Stimulated activated CD8-positive, alpha-beta memory T cell treated with anti-CD3 and anti-CD28 coated beads, Interleukin-4, amount 100 ng/mL, for 24 hours (primary cell): Measurements from ENCODE around the gene FGR.
A peak's percentile ranks its signal among the peaks of the same experiment; 100 is the strongest.

Source experiments
- DNase-seq: peaks from one replicate; pipeline ENCODE4 v3.0.0-alpha.2; 2020; ENCODE audit warnings: low read depth

Gene FGR

DNA sequence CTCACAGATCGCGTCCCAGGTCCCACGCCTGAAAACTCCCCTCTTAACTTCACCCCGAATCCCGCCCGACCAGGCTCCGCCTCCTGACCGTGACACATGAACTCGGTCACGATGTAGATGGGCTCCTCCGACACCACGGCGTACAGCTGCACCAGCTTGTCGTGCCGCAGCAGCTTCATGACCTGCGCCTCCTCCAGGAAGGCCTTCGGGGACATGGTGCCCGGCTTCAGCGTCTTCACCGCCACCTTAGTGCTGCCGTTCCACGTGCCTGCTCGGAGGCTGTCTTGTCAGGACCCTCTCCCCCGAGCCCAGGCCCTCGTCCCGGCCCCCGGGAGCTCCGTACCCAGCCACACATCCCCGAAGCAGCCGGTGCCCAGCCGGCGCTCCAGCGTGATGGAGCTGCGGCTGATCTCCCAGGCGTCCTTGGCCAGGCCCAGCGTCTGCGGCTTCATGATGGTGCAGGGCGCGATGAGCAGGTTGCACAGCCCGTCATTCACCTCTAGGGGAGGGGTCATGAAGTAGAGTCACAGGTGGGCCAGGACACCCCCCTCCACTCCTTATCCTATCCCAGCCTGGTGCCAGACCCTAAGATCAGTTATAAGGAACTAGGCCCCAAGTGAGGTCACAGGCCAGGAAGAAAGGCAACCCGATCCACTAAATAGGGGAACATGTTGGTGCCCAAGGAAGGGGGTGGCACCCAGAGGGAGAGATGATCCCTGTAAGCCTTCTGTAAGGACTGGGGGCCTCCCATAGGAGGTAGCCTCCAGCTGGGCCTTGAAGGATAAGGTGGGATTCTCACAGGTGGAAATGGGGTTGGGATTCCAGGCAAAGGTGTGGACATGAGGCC is 19.4 kb downstream of the FGR start:
- DNase-seq, result no peak

DNA sequence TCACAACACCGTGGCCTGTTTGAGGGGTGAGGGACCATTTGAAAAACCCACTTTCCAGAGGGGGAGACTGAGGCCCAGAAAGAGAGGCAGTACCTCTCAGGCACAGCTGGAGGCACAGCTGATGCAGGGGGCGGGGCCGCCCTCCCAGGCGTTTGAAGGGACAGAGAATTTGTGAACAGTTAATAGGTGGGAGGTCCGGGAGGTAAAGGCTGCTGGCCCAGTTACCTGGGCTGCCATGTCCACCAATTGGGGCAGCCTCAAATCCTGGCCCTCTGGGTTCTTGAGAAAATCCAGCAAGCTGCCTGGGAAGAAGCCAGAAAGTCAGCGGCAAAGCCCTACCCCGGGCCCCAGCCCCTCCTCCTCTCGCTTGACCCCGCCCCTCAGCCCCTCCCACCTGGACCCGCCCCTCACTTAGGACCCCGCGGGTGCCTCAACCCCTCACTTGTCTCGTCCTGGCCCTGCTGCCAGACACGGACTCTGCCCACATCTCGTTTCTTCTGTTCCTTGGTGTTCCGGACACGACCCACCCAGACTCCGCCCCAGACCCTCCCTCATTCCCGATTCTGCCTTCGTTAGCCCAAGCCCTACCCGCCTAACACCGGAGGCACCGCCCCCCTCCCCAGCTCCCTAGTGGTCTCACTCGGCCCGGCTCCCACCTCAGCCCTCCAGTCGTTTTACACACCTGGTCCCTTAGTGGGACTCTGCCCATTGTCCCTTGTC is 20.2 kb downstream of the FGR start:
- DNase-seq, result no peak

- no peak for DNase-seq
These were observed 20.9 kb downstream of the FGR start for GRCh38 chr1:27614043-27614624.

- no peak for DNase-seq
These were observed 22.3 kb downstream of the FGR start for GRCh38 chr1:27612718-27613117.

DNA sequence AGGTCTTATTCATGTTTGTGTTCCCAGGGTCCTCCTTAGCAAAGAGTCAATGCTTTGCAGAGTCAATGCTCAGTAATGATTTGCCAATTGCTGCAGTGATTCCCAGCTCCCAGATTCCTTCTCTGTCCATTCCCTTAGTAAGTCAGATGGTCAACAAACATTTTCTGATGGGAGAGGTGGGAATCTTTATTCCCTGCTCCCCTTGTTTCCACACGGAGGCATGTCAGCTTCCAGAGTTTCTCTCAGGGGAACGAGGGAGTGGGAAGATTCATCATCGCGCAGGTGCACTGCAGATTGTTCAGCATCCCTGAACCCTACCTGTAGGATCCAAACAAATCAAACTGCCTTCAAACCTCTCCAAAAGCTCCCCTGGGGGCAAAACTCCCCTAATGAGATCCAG is 23.5 kb downstream of the FGR start:
- no peak for DNase-seq

DNA sequence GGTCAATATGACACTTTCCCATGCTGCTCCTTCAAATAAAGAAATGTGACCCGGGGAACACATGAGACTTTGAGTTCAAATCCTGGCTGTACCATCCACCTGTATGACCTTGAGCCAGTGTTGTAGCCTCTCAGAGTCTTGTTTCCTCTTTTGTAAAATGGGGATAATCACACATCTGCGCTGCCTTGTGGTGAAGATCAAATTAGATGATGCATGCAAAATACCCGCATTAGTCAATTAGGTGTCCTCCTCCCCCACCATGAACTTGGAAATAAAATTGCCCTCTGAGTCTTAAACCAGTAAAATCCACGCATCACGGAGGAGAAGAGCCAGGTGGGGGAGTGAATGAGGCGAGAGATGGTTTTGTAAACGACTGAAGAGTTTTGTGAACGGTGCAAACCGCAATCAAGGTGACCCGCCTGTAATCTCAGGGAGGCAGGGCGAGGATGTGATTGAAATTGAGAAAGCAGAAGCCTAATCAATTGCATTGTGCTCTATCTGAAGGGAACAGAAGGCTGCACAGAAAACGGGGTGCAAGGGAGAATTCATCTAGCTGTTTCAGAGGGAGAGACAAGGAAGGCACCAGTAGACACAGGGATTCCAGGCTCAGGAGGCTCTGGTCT is 25.3 kb downstream of the FGR start:
- DNase-seq, result no peak

- DNase-seq, result no peak
These were observed 25.8 kb downstream of the FGR start for GRCh38 chr1:27609210-27609555.

DNA sequence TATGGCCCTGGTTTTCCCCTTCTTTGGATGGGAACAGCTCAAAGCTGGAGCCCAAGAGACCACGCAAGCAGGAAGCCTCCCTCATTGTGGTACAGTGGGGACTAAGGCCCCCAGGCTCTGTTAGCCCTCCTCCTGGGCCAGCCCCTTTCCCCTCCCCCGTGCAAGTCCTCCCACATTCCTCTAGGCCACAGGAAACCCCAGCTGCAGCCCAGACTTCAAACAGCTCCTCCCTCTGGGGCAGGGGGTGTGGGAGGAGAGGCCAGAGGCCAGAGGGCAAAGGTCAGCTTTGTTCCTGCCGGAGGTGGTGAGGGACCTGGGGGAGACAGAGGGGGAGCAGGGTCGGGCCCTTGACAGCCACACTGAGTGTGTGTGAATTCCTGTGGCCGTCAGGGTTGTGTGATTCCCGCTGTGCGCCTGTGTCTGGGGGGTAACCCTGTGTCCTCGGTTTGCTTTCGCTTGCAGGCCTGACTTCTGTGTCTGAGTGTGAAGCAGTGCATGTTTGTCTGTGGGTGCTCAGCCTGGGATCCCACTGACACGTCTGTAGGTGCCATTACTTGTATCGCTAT is 27.7 kb downstream of the FGR start:
- no peak for DNase-seq

GRCh38 chr1:27606708-27607238 is 28.2 kb downstream of the FGR start:
- DNase-seq, result no peak

DNA sequence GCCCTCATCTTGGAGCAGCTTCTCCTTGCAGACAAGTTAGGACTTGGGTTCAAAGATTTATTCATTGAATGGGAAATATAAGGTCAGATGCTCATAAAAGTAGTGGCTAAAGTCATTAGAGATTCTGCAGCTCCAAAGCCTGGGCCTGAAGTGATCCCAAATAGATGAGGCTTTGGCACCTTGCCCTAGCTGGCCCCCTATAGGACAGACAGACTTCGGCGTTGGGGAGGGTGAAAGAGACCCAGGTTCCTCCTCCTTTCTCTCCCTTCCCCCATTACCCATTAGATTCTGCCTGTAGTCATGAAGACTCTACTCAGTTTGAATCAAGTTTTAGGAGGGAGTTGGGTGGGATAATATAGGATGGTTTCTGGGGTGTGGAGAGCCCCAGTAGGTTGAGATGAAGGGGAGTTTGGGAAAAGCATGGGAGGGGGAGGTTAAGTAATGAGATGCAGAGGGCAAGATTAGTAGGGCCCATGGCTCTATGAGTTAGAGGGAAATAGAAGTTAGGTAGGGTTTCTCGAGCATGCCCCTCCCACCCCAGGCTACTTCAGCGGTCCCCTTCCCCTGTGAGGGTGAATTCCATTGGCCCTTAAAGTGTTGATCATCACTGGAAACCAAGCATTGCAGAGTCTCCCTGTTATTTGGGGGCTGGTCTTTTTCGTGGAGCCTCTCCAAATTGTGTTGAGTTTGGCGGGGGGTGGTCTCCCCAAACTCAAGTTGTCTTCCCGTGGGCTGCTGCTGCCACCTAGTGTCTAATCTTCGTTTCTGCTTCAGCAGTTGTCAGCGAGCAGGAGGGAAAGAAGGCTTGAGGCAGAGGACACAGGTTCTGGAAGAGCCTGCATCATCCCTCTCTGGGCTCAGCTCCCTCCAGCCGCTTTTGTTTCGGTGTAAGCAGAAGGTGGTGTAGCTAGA is 28.9 kb downstream of the FGR start:
- no peak for DNase-seq

DNA sequence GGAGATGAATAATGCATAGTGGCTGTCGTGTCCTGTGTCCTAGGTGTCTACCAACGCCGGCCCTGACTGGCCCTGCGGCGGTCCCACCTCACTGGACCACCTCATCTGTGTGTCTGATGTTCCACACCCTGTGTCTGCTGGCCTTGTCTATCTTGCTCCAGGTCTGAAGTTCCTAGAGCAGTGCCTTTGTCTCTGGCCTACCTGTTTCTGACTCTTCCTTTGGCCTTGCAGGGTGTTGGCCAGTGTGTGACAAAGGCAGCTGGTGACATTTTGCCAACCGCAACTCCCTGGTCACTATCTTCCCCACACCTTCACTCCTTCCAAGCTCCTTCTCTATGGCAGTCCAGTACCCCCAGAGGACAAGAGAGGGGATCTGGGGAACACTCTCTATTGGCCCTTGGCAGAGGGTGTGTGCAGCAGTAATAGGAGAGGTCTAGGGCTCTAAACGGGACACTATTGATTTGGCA is 29.7 kb downstream of the FGR start:
- DNase-seq, result no peak

DNA sequence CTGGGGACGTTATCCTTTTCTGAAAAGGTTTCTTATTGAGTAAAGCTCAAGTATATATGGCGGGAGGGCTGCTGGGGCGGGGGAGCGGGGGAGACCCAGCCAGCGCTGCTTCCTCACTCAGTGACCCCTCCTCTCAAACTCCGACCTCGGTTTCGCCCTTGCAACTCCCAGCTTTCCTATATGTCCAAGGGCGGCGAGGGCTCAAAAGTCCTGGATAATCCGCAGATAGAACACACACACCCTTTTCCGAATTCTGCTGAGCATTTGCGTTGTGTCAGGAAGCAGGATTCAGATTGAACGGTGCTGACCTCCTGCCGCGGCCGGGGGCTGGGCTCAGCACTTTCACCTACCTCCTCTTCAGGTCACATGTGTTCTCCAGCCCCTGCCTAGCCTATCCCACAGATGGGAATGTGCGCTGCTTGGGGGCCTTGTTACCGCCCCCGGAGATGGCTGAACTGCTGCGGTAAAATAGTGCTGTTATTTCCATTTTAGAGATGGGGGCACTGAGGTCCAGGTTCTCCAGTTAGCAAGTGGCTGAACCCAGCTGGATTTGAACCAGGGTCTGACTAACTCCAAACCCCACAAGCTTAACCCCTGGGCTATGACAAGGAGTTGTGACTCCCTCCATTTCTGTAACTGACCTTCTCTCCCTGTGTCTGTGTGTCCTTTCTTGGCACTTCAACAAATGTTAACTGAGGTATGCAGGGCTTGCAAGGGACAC is 30.2 kb downstream of the FGR start:
- DNase-seq, result no peak

DNA sequence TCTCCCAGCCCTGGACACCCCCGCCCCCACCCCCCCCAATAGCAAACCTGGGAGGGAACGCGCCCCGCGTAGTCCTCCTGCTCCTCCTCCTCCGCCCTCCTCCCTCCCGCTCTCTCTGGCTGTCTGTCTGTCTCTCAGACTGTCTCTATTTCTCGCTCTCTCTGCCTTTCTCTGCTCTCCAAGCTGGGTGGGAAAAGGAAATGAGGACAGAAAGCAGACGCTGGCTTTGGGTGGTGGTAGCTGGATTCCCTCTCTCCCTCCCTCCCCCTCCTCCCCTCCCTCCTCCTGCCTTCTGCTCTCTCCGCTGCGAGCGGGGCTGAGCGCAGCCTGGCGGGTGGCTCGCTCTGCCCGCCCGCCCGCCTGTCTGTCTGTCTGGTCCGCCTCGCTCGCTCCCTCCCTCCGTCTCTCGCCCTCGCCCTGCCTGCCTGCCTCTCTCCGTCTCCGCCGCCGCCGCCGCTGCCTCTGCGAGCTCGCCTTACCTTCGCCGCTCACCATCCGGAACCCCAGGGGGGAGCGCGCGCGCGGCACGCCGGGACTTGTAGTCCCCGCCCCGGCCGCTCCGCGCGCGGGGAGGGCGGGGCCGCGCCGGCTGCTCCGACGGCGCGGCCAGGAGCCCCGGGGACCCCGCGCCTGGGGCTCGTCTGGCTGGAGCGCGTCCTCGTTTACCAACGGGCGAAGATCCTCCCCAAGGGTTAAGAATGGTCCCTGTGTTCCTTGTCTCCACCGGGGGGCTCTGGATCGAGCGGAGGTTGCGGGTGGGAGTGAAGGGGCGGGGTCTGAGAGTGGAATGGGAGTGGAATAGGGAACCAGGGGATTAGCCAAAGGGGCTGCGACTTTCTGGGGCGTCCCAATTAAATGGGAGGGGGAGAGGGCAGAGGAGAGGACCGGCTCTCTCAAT is 31.1 kb downstream of the FGR start, which contains the start of gene AHDC1:
Gene AHDC1 (minus strand): TSS at position 464 of the 898 bp plus-strand sequence. CDS start 52,029 bp downstream, outside the sequence.
- peak; percentile 85 for DNase-seq

DNA sequence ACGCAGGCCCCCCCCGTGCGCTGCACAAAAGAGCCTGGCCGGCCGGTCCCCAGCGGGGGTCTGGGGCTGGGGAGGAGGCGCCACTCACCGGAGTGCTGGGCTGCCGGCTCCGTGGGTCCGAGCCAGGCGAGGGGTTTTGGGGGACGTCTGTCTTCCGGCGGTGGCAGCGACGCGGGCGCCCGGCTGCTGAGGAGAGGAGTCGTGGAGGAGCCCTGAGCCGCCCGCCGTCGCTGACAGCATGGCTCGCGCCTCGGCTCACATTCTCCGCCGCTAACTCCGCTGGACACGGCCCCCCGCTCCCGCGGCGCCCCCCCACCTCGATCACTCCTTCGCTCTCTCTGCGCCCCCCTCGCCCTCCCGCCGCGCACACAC is 31.7 kb downstream of the FGR start:
- no peak for DNase-seq

DNA sequence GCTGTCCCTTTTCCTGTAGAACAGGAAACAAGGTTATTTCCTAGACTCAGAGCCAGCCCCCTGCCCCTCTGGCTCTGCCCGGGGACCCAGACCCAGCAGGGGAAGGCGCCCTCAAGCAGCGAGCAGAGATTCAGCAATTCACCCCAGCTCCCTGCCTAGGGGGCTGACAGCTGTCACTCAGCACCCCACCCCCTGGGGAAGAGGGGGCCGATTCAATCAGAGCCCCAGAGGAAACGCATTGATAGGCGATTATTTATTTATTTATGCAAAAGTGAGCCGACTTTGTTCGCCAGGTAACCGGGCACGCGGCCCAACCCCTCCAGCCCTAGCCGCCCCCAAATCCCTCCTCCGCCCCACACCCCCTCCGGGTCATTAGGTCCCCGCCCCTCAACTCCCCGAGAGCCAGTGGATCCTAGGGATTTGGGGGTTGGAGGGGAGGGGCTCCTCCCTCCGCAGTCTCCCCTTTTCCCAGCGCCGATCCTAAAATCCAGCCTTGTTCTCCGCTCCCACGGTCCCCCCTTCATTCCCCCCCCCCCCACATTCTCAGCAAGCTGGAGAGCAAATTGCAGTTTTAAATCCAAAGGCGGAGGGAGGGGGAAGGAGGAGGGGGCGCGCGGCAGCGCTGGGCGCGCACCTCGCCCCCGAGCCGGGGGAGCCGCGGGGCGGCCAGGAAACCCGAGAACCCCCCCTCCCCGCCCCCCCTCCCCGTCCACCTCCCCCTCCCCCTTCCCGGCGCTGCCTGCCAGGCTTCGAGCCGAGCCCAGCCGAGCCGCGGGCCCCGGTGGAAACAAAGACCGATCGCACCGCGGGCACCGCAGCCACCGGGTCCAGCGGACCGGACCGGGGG is 32.3 kb downstream of the FGR start:
- no peak for DNase-seq

DNA sequence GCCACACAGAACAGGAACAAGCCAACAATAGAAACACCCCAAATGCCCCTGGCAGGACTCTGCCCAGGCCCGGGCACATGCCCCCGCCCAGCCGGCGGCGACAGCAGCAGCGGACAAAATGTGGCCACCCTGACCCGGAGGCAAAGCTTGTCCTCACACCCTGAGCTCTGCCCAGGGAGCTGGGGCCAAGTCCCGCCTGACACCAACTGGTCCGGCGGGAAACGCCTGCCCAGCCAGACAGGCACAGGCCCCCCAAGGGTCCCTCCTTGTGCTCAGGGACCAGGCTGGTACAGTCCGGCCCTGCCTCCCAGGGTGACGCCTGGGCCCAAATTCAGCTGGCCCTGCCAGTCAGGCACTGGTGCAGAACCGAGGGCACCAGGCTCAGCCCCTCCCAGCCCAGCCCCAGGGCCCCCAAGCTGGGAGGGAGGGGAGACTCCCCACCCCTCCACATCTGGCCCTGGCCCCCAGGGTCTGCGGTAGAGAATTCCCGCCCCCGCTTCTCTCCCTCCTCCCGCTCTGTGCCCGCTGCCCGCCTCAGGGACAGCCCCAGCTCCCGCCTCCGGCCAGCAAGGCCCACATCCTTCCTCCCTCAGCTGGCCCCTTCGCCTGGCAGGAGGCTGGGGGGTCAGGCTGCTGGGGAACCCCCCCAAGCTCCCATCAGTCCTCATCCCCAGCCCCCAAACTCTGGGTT is 33.1 kb downstream of the FGR start:
- DNase-seq, result no peak

DNA sequence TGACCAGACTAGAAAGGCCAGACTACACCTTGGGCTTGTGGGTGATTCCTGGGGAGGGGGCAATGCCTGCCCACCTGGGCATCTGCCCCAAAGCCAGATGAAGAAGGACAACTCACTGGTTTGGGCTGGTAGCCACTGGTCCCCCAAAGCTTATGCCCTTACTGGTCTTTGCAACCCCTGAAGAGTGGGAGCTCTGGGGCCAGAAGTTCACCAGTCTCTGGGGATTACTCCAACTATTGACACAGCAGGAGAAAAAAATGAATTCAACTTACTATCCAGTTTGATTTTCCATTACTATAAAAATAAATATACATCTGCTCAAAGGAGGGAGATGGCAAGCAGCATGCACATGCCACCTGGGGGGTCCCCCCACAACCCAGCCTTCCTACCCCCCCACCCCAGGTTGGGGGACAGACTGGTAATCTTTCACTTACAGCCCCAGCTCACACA is 33.6 kb downstream of the FGR start:
- DNase-seq, result no peak
